Caco-2 (cell line): ENCODE data around the gene MALAT1. TPM values are rescaled to one million over a fixed set of nuclear protein-coding genes. Genes with fewer than 3 reads are reported as not detected.

Experiments used
- BruUV-seq: library from RNA; stranded (reverse); fragments of 400-500 nt; replicated peaks from 2 replicates; lab custom pipeline; 2021; lab: Mats Ljungman, UMichigan
- CTCF ChIA-PET: fragments of 300-600 bp; sonication (Branson Sonifier 250); formaldehyde crosslinking; loops from one replicate; lab custom pipeline; 2022; ENCODE audit warnings: antibody characterized with exemption; lab: Charles Lee
- POLR2A ChIA-PET: fragments of 300-600 bp; sonication (Branson Sonifier 250); formaldehyde crosslinking; loops from one replicate; lab custom pipeline; 2022; ENCODE audit warnings: antibody characterized with exemption; lab: Charles Lee
- DNase-seq, 2 experiments: peaks; one replicate each; pipeline versions ENCODE4 v3.0.0 to v3.0.0-alpha.2; 2020 to 2022
- H3K27me3 ChIP-seq: replicated peaks from 2 replicates; pipeline ENCODE4 v1.6.0; 2011; ENCODE audit warnings: low read length; ENCODE audit not compliant: control insufficient read depth, insufficient read depth
- H3K36me3 ChIP-seq: 2 replicates; pipeline ENCODE4 v1.5.1; 2011; ENCODE audit warnings: low read length; ENCODE audit not compliant: control insufficient read depth, insufficient read depth
- H3K4me1 ChIP-seq: fragments of 250-450 bp; sonication (Bioruptor Pico); 2 replicates; pipeline ENCODE4 v1.5.1; 2020; ENCODE audit warnings: mild to moderate bottlenecking
- H3K4me3 ChIP-seq: 2 replicates; pipeline ENCODE4 v1.5.1; 2011; ENCODE audit warnings: low read depth, mild to moderate bottlenecking, control low read depth, low read length
- H3K9me3 ChIP-seq: fragments of 250-450 bp; sonication (Bioruptor Pico); 2 replicates; pipeline ENCODE4 v1.5.1; 2020; ENCODE audit warnings: mild to moderate bottlenecking, moderate library complexity
- H3K27ac Mint-ChIP-seq: one replicate; pipeline ENCODE4 v1.8.0; 2022; ENCODE audit warnings: mixed read lengths; ENCODE audit not compliant: unreplicated experiment
- H3K27me3 Mint-ChIP-seq: one replicate; pipeline ENCODE4 v1.8.0; 2022; ENCODE audit warnings: mixed read lengths; ENCODE audit not compliant: insufficient read depth, unreplicated experiment
- H3K36me3 Mint-ChIP-seq: one replicate; pipeline ENCODE4 v1.8.0; 2022; ENCODE audit warnings: mild to moderate bottlenecking, mixed read lengths; ENCODE audit not compliant: insufficient read depth, unreplicated experiment
- H3K4me1 Mint-ChIP-seq: one replicate; pipeline ENCODE4 v1.8.0; 2022; ENCODE audit warnings: low read depth, mixed read lengths; ENCODE audit not compliant: unreplicated experiment
- H3K4me3 Mint-ChIP-seq: one replicate; pipeline ENCODE4 v1.8.0; 2022; ENCODE audit warnings: mild to moderate bottlenecking, moderate library complexity, mixed read lengths; ENCODE audit not compliant: unreplicated experiment
- H3K9me3 Mint-ChIP-seq: one replicate; pipeline ENCODE4 v1.8.0; 2022; ENCODE audit warnings: mixed read lengths; ENCODE audit not compliant: unreplicated experiment
- CTCF ChIP-seq, 2 experiments: fragments of 200-600 bp in 1 of 2; IDR thresholded peaks; 1 replicate in 1 of 2; 2 replicates in 1 of 2; pipeline versions ENCODE4 v1.5.1 to v1.8.0; 2011 to 2022; ENCODE audit warnings: antibody characterized with exemption in 1 of 2, control low read depth in 1 of 2, inconsistent platforms in 1 of 2, low read depth in 1 of 2, low read length in 1 of 2, mild to moderate bottlenecking in 1 of 2, moderate library complexity in 1 of 2; ENCODE audit not compliant: insufficient read depth in 1 of 2, severe bottlenecking in 1 of 2, unreplicated experiment in 1 of 2
- intact Hi-C: fragments of 100-400 bp; cut with micrococcal nuclease; formaldehyde crosslinking; loops from one replicate; pipeline ENCODE4 v1.10.0; 2022; ENCODE audit not compliant: unreplicated experiment
- total RNA-seq: library from RNA; stranded (reverse); gene quantifications from 2 replicates; pipeline ENCODE4 v1.2.3, GENCODE V29; 2022

MALAT1 gene
- total RNA-seq, 1 experiment from 2014 or later, result 4,914 TPM

GRCh38 chr11:65502274-65502554, 3.4 kb downstream of the MALAT1 start:
- no peak for DNase-seq
- H3K9me3 Mint-ChIP-seq, result no peaks in the 10 kb centered on the region
- CTCF ChIA-PET, result interaction anchor here (0.7 kb wide), 1 partner anchor 14 kb away, joined by 3 read pairs; no protein-coding TSS in a partner anchor
- peaks cover 48% of the 10 kb centered on the region for H3K4me1 Mint-ChIP-seq
- no peaks in the 10 kb centered on the region for H3K27me3 ChIP-seq
- BruUV-seq, result no TSS peak
- H3K4me1 ChIP-seq, result peaks cover 29% of the 10 kb centered on the region
- H3K4me3 Mint-ChIP-seq, result no peak overlapping the region
- TF ChIP-seq CTCF (IDR thresholded peaks at IDR 0.05; ENCODE audit: insufficient read depth in 1 of 2, low read depth in 1 of 2, low read length in 1 of 2, severe bottlenecking in 1 of 2, unreplicated experiment in 1 of 2), result no peak
- H3K27me3 Mint-ChIP-seq, result peaks cover 3% of the 10 kb centered on the region
- H3K27ac Mint-ChIP-seq, result no peak overlapping the region
- H3K9me3 ChIP-seq, result no peaks in the 10 kb centered on the region
- H3K36me3 Mint-ChIP-seq, result no peaks in the 10 kb centered on the region
- H3K4me3 ChIP-seq, result peak overlapping the region; percentile 81
- H3K36me3 ChIP-seq, result peaks cover 17% of the 10 kb centered on the region
- intact Hi-C loops, result no loop called here
- POLR2A ChIA-PET, result interaction anchor here (0.7 to 13.2 kb wide), 7 partner anchors 14 to 88 kb away, joined by 3 to 377 read pairs (median 6); partner anchors contain the start of gene NEAT1

- BruUV-seq, result no TSS peak
- H3K27ac Mint-ChIP-seq, result no peak overlapping the region
- Histone ChIP-seq H3K9me3 (no peaks in the 10 kb centered on the region), H3K36me3 (peaks cover 17% of the 10 kb centered on the region), H3K4me3 (peak overlapping the region; percentile 81), H3K4me1 (peaks cover 33% of the 10 kb centered on the region), H3K27me3 (no peaks in the 10 kb centered on the region)
- H3K4me3 Mint-ChIP-seq, result no peak overlapping the region
- H3K27me3 Mint-ChIP-seq, result peaks cover 3% of the 10 kb centered on the region
- POLR2A ChIA-PET, result interaction anchor here (0.5 to 13.2 kb wide), 9 partner anchors 14 to 1197 kb away, joined by 3 to 377 read pairs (median 6); partner anchors contain the start of gene ESRRA
- CTCF ChIA-PET, result interaction anchor here (0.7 kb wide), 1 partner anchor 15 kb away, joined by 3 read pairs; no protein-coding TSS in a partner anchor
- DNase-seq, result peak in 1 of 2 experiments; percentile 17
- no peak for TF ChIP-seq CTCF (IDR thresholded peaks at IDR 0.05; ENCODE audit: insufficient read depth in 1 of 2, low read depth in 1 of 2, low read length in 1 of 2, severe bottlenecking in 1 of 2, unreplicated experiment in 1 of 2)
- H3K36me3 Mint-ChIP-seq, result no peaks in the 10 kb centered on the region
- peaks cover 51% of the 10 kb centered on the region for H3K4me1 Mint-ChIP-seq
- intact Hi-C loops, result no loop called here
- no peaks in the 10 kb centered on the region for H3K9me3 Mint-ChIP-seq
Measured at GRCh38 chr11:65502555-65503367, 3.9 kb downstream of the MALAT1 start.

- intact Hi-C loops, result no loop called here
- Histone ChIP-seq H3K36me3 (peaks cover 17% of the 10 kb centered on the region), H3K27me3 (no peaks in the 10 kb centered on the region), H3K9me3 (no peaks in the 10 kb centered on the region), H3K4me1 (peaks cover 34% of the 10 kb centered on the region), H3K4me3 (peak overlapping the region; percentile 81)
- H3K27me3 Mint-ChIP-seq, result peaks cover 3% of the 10 kb centered on the region
- no peak overlapping the region for H3K4me3 Mint-ChIP-seq
- no peak overlapping the region for H3K27ac Mint-ChIP-seq
- no peak for DNase-seq
- POLR2A ChIA-PET, result interaction anchor here (0.5 to 13.2 kb wide), 13 partner anchors 9 to 505 kb away, joined by 3 to 377 read pairs (median 6); no protein-coding TSS in a partner anchor
- H3K9me3 Mint-ChIP-seq, result no peaks in the 10 kb centered on the region
- peaks cover 56% of the 10 kb centered on the region for H3K4me1 Mint-ChIP-seq
- BruUV-seq, result no TSS peak
- no peaks in the 10 kb centered on the region for H3K36me3 Mint-ChIP-seq
- TF ChIP-seq CTCF (IDR thresholded peaks at IDR 0.05; ENCODE audit: insufficient read depth in 1 of 2, low read depth in 1 of 2, low read length in 1 of 2, severe bottlenecking in 1 of 2, unreplicated experiment in 1 of 2), result no peak
- CTCF ChIA-PET, result interaction anchor here (0.9 kb wide), 1 partner anchor 24 kb away, joined by 6 read pairs; no protein-coding TSS in a partner anchor
Measured at GRCh38 chr11:65503368-65503948, 4.6 kb downstream of the MALAT1 start.
